OCI-LY1 (cell line): ENCODE measurements around the gene TNFRSF14.

Experiments used
- CTCF ChIP-seq: fragments of 200-600 bp; sonication (generic), shearing (Covaris generic); IDR thresholded peaks from 2 replicates; pipeline ENCODE4 v1.5.1; 2017; ENCODE audit warnings: mild to moderate bottlenecking, antibody characterized with exemption, low read length, moderate library complexity, mixed read lengths
- EZH2 ChIP-seq: fragments of 200-600 bp; sonication (generic), shearing (Covaris generic); IDR thresholded peaks from 2 replicates; pipeline ENCODE4 v1.8.0; 2017; ENCODE audit warnings: borderline replicate concordance, mixed run types, mild to moderate bottlenecking, antibody characterized with exemption, low read length, moderate library complexity, mixed read lengths

DNA sequence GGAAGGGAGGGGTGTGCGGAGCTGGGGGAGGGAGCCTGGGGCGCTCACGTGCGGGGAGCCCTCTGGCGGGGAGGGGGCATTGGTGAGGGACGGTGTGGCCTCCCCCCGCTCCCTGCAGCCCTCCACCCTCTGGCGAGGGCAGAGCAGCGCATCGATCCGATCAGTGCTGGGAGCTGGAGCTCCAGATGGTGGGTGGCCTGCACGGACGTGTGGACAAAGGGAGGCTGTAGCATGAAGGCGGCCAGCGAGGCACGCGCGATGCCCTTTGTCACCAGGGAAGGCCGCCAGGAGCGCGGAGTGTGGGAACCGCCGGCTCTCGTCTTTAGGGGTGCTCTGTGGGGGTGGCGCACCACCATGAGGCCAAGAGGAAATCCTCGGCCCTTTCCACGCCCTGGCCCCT lies 20.7 kb upstream of the TNFRSF14 start:
- TF ChIP-seq CTCF = no peak
- TF ChIP-seq EZH2 = no peak
